Measurements from ENCODE around the gene NUDT1. TPM values are rescaled to one million over a fixed set of nuclear protein-coding genes. Genes with fewer than 3 reads are reported as not detected.

NUDT1 gene
- total RNA-seq, 3 donors from 2014 or later = 83.7 to 105 (median 96.8) TPM

DNA sequence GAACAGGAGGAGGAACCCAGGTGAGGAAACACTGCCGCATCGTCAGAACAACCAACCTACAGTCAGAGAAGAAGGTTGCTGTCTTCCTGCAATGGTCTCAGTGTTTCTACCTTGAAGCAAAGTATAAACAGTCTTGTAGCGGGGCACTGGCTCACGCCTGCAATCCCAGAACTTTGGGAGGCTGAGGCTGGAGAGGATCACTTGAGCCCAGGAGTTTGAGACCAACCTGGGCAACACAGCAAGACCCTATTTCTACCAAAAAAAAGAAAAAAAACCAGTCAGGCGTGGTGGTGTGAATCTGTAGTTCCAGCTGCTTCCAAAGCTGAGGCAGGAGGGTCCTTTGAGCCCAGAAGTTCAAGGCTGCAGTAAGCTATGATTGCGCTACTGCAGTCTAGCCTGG, 48.9 kb downstream of the NUDT1 start:
- Mint-ChIP-seq H3K36me3 (ENCODE audit: insufficient read depth) (peaks cover 2% of the 10 kb centered on the region), H3K9me3 (no peaks in the 10 kb centered on the region), H3K4me1 (ENCODE audit: low read depth) (no peaks in the 10 kb centered on the region), H3K4me3 (no peak overlapping the region), H3K27me3 (ENCODE audit: low read depth) (no peaks in the 10 kb centered on the region)
- no peak for DNase-seq
- ATAC-seq = no peak

DNA sequence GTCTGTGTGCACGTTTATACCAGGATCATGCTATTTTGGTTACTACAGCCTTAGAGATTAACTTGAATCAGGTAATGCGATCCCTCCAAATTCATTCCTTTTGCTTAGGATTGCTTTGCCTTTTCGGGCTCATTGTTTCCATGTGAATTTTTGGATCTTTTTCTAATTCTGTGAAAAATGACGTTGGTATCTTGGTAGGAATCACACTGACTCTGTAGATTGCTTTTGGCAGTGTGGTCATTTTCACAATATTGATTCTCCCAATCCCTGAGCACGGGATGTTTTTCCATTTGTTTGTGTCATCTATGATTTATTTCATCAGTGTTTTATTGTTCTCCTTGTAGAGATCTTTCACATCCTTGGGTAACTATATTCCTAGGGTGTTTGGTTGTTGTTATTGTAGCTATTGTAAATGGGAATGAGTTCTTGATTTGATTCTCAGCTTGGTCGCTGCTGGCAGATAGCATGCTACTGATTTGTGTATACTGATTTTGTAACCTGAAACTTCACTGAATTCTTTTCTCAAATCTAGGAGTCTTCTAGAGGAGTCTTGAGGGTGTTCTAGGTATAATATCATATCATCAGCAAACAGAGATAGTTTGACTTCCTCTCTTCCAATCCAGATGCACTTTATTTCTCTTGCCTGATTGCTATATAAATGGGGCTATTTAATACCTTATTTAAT, 54.1 kb downstream of the NUDT1 start:
- peaks cover 17% of the 10 kb centered on the region for H3K4me1 Mint-ChIP-seq (ENCODE audit: low read depth)
- H3K36me3 Mint-ChIP-seq (ENCODE audit: insufficient read depth) = no peaks in the 10 kb centered on the region
- H3K4me3 Mint-ChIP-seq = no peak overlapping the region
- H3K9me3 Mint-ChIP-seq = no peaks in the 10 kb centered on the region
- no peaks in the 10 kb centered on the region for H3K27me3 Mint-ChIP-seq (ENCODE audit: low read depth)
- ATAC-seq (no peak), DNase-seq (no peak)

DNA sequence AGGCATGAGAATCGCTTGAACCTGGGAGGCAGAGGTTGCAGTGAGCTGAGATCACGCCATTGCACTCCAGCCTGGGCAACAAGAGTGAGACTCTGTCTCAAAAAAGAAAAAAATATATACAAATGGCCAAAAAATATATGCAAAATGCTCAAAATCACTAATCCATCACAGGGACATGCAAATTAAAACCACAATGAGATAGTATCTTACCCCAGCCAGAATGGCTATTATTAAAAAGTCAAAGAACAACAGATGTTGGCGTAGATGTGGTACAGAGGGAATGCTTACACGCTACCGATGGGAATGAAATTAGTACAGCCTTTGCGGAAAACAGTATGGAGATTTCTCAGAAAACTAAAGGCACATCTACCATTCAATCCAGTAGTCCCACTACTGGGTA, 54.8 kb downstream of the NUDT1 start:
- Mint-ChIP-seq H3K27me3 (ENCODE audit: low read depth) (no peaks in the 10 kb centered on the region), H3K4me3 (no peak overlapping the region), H3K9me3 (no peaks in the 10 kb centered on the region), H3K36me3 (ENCODE audit: insufficient read depth) (no peaks in the 10 kb centered on the region), H3K4me1 (ENCODE audit: low read depth) (peaks cover 17% of the 10 kb centered on the region)
- DNase-seq = no peak
- no peak for ATAC-seq

DNA sequence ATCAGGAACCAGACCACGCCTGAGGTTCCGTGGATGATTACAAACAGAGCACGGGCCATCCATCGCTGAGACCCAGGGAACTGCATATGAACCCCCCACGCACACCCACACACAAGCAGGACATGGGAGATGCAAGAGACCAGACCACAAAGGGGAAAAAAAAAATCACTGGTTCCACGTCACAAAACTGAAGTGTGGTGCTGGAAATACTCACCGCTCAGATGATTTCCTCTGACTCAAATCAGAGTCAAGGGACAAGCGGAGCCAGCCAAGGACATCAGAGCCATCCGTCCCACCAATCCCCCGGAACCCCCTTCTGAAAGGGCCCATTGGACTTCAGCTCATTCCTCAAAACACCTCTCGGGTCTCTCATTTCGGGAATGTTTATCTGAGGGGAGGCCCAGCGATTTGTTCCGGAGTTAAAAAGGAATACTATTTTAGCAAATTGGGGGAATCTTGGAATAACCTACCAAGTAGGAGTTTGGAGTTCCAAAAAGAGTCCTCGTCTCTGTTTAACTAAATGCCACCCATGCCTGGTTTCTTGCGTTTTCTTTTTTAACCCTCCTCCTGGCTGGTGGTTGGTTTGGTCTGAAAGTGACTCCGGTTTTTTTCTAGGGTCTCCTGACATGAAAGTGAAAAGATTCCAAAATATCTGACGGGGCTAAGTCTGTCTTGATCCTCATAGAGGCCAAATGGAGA, 57.3 kb downstream of the NUDT1 start:
- Mint-ChIP-seq H3K9me3 (no peaks in the 10 kb centered on the region), H3K4me1 (ENCODE audit: low read depth) (peaks cover 17% of the 10 kb centered on the region), H3K36me3 (ENCODE audit: insufficient read depth) (no peaks in the 10 kb centered on the region), H3K27me3 (ENCODE audit: low read depth) (no peaks in the 10 kb centered on the region), H3K4me3 (no peak overlapping the region)
- DNase-seq (no peak), ATAC-seq (no peak)

DNA sequence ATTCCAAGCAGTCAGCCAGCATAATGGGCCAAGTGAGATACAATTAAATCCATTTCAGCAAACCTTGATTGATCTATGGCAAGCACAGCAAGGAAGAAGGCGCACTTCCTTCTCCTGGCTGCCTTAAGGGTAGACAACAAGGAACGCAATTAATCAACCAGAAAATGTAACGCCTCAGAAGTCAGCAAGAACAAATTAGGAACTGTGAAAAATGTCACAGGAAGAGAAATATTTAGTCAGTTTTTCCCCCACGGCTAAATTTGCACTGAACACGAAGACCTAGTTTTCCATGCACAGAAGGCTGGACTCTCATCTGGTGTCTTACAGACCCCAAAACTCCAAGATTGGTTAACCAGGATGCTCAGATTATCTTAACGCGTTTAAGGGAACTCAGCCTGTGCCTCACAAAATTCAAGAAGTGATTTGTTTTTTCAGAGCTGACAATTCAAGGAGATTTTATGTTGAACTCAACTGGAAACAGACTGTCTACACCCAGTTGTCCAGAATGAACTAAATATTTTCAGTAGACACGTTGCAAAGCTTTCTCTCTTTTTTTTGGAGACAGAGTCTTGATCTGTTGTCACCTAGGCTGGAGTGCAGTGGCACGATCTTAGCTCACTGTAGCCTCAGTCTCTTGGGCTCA, 58.0 kb downstream of the NUDT1 start:
- no peak overlapping the region for H3K4me3 Mint-ChIP-seq
- ATAC-seq = no peak

More for the DNA sequence above, 58.0 kb downstream of the NUDT1 start:
- H3K27me3 Mint-ChIP-seq (ENCODE audit: low read depth) = no peaks in the 10 kb centered on the region
- no peak for DNase-seq
- no peaks in the 10 kb centered on the region for H3K9me3 Mint-ChIP-seq
- no peaks in the 10 kb centered on the region for H3K36me3 Mint-ChIP-seq (ENCODE audit: insufficient read depth)
- H3K4me1 Mint-ChIP-seq (ENCODE audit: low read depth) = peaks cover 17% of the 10 kb centered on the region

Other genes starting within 250 kb of the NUDT1 start
- 10 to 100 TPM; 55.8 to 59.4 (median 57.9) TPM for gene MAD1L1, start 9.3 kb upstream of the NUDT1 start, total RNA-seq
- 10 to 100 TPM; 49.9 to 56.5 (median 51.2) TPM for gene MRM2, start within 50 bp of the NUDT1 start, total RNA-seq
- 10 to 100 TPM; 51.9 to 54.0 (median 53.9) TPM for gene SNX8, start 72.2 kb downstream of the NUDT1 start, total RNA-seq
- gene EIF3B, start 112.6 kb downstream of the NUDT1 start, total RNA-seq = 100 to 1,000 TPM; 448 to 483 (median 474) TPM
- gene CHST12, start 161.4 kb downstream of the NUDT1 start, total RNA-seq = 1 to 10 TPM; 4.9 to 6.5 (median 5.9) TPM
- gene GRIFIN, start 234.2 kb downstream of the NUDT1 start, total RNA-seq = not detected